GM21515 (cell line): ENCODE measurements around the gene CADM1.

Source experiments
- ATAC-seq: cut with Tn5 transposase; IDR thresholded peaks from one replicate; pipeline ENCODE4 v1.9.1; 2021; ENCODE audit not compliant: unreplicated experiment

Gene CADM1

DNA sequence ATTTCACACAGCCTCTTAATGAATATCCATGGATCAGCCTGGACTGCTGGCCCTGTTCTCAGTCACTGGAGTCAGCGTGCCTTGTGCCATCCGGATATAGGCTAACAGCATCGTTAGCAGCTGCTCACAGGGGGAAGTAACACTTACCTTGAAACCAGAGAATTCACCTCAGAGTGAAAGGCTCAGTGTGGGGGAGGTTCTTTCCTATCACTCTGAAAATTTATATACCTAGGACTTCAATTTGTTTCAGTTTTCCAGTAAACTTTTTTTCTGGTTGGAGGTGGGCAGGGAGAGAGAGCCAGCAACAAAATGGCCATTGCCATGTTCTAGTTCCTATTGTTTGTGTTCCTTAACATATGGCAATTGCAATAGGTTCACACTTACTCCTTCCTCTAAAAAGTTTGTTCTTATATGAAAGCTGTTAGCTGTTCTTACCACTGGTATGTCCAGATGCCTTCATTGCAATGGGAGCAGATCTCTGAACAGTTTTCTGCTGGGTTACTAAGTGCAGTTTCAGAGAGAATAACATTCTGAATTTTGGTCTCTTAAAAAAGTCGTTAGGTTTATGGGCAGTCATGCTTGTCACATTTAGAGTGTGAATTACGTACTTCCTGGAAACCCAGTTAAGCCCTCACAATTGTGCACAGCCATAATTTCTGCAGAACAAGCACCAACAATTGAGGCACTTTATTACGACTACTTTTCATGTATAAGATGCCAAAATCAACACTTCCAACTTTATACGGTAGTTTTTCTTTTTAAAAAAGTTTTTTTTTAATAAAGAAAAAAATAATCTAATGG, 247.6 kb downstream of the CADM1 start:
- ATAC-seq, result peak; percentile 95

DNA sequence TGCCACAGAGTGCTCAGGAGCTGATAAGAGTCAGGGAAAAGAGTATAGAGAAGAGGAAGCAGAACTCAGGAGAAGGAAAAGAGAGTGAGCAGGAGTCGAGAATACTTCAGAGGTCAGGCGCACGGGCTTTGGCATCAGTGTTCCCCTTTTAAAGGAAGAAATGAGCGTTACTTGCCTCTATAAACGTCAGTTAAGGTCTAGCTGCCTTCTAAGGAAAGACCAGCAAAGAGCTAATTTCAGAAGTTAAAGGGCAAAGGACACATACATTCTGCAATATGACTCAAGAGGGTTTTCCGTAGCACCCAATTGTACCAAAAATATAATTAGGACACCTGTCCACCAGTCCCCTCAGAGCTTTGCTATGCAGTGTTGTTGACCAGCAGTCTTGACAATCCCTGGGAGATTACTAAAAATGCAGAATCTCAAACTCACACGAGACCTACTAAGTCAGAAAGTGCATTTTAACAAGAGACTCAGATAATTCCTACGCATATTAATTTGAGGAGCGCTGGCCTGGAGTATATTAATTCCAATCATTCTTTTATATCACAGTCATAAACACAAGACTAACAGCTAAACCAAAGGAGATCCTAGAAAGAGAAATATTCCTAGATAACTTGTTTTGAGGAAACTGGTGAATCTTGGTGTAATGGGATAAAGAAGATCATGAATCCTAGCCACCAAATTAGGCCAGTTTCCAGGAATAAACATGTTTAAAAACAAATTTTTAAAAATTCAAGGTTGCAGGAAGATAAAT, 249.0 kb downstream of the CADM1 start:
- no peak for ATAC-seq

DNA sequence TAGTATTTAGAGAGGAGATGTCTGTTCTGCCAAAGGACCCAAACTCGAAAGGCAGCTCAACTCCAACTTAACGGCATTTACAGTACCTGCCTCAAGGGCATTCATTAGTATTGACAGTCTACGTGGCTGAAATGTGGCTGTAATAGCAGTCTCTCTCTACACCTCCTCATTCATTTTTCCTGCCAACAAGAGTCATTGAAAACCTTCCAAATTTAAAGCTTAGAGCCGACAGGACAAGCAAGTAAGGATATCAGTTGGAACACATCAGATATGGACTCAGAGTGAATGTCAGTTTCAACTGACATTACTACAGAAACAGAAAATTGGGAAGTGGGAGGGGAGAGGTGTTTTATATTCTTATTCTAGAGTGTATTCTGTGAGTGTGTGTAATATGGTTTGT, 253.1 kb downstream of the CADM1 start:
- no peak for ATAC-seq

DNA sequence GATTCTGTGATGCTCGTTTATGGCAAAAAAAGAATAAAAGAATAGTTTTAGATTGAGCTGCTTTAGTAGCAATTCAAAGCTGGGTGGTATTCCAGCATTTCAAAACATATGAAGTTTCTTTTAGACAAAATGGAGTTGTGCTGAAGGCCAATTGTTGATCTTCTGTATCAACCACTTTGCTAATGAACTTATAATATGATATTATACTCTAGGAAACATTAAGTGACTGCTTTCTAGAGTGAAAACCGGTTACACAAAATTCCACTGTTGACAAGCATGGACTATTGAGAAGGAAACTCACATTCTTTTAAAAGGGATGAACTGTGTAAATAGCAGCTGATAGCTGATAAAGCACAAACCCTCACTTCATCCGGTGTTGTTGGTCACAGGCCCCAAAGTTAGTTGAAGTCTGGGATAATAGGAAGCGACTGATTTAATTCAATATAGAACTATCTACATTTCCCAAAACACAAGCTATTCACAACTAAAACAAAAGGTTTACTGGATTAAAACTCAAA, 255.1 kb downstream of the CADM1 start:
- ATAC-seq, result no peak

DNA sequence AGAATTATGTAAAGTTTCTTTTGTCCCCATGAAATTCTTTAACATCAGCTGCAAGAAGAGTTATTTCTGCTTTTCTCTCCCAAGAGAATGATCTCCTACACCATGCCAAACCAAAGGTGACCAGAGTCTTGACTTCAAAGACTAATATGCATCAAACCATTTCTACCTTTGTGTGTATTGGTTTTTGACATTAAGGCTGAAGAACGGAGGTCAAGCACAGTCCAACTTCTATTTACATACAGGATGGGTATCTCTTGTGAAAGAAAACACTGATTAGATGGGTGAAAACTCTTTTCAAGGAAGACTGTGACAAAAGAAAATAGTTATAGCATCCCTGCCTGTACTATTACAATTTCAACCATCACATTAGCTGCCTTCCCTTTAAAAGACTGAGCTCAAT, 256.3 kb downstream of the CADM1 start:
- no peak for ATAC-seq

DNA sequence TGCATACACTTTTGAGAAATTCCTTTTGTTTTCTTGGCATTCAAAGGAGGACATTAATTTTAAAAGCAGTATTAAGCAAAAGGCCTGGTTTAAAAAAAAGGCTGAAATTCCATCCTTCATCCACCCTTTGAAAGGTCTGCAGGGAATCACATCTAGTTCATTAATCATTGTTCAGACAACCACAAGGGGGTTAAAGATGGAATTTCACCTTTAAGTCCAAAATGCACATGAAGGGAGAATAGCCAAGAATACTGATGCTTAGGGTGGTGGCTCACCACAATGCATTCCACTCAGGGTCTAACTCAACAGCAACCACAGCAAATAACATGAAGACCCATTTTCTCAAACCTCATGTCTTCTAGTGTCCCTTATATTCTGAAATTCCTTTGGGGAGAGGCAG, 256.9 kb downstream of the CADM1 start:
- no peak for ATAC-seq

DNA sequence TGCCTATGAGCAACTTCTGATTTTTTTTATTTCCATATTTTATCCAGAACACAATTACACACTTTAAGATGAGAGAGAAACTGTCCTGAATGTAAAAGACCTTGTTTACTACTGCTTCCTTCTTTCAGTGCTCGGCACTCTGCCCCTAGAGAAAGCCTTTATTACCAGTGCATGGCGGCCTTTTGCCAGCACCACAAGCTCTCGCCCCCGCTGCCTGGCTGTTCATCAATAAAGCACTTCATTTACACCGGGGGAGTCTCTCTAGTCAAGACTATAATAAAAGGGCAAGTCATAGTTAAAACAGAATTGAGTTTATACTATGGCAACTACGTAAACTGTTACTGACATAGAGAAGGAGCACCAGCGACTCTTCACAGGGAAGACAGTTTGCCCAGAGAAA, 259.5 kb downstream of the CADM1 start:
- no peak for ATAC-seq

DNA sequence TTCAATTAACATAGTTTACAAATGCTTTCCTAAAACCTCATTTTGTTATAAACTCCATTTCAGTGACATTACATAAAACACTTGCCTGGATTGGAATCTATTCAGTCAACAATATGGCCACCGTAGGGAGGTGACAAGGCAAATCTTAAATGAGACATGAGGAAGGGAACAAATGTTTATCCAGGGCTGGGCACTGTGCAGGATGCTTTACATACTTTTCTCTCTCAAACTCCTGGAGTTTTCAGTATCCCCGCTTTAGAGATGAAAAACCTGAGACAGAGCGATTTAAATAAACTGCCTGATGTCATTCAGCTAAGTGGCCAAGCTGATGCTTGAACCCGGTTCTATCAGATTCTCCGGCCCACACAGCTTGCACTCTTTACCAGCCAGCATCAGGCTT, 259.9 kb downstream of the CADM1 start:
- no peak for ATAC-seq

DNA sequence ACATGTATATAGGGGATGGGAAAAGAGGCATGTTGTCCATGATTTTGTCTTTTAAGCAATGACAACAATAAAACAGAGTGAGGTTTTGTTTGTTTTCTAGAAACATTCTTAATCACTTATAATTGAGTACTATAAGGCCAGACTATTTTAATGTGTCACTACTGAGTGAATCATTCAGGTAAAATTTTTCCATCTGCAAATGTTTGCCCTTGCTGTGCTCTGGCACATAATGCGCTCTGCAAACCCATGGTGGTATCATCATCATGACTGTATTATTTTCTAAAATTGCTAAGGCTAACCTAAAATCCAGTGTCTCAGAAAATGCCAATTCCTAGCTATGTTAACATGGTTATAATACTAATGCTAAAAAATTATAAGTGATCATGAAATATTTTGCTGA, 261.2 kb downstream of the CADM1 start:
- ATAC-seq, result no peak

DNA sequence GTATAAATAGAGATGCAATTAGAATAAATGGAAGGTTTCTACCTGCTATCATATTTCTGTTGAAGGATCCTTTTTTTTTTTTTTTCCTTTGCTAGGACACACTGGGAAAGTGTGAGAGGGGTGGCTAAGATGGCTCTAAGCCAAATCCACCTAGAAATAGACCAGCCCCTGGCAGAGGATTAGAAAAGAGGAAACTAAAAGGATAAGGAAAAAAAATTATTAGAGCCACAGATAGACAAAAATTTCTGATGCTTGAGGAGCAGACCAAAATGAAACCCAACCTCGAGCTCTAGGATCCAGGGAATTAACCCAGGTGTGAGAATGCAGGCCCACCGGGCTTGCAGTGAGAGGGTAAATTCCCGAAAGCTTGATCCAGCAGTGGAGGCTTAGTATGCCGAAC, 262.3 kb downstream of the CADM1 start:
- ATAC-seq, result no peak

DNA sequence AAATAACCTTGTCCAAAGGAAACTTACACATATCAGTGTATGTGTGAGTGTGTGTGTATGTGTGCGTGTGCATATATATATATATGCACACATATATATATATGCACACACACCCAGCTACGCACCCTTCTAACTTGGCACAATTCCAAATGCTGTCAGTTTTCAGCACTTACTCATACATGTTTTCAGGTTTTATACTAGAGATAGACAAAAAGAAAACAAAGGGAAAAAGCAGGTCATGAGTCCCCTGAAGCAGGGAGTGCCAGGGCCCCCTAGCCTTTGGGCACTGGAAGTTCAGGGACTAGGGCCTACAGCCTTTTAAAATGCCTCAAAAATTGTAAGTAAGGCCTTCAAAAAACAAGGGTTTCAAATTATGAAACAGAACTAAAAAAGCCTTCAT, 265.4 kb downstream of the CADM1 start:
- ATAC-seq, result no peak

DNA sequence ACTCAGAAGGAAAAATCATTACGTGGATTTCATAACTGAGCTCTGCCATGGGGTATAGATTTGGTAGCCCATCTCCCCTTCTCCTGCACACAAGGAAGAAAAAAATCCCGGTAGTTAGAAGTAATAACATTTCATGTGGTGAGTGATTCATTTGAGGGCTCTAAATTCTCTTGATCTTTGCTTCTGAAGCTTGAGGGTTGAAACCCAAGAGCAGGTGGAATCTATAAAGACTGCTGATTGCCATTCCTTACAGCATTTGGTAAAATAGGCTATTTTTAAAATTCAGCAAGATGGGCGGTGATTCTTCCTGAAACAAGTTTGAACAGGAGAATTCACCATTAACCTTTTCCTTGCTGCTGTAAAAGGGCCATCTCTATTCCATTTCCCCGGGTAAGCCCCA, 266.1 kb downstream of the CADM1 start:
- no peak for ATAC-seq

DNA sequence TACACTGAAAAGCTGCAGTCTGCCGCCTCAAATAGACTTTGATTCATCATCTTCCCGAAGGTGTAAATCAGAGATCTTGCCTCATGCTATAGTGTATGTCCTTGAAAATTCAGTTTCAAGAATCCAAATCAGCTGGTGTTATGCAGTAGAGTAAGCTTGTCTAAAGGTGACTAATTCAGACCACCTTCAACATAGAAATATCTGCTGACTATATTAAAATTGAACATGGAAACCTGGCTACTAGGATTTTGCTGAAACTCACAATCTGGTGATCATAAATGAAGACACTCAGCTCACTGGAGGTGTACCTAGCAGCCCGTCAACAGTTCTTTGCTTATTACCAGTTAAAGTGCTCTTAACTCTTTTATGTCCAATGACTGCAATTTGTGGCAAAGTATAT, 266.6 kb downstream of the CADM1 start:
- ATAC-seq, result no peak

DNA sequence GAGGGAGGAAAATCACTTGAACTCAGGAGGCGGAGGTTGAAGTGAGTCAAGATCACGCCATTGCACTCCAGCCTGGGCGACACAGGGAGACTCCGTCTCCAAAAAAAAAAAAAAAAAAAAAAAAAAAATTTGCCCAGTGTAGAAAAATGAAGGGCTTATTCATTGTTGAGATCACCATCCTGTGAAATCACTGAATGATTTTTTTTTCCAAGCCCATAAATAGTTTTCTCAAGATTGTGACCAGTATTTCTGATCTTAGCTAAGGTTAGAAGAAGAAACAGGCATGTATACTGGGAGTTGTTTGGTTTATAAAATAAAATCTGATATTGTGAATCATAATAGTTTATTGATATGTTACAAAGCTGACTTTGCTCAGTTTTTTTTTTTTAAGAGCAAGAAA, 269.4 kb downstream of the CADM1 start:
- ATAC-seq, result no peak

DNA sequence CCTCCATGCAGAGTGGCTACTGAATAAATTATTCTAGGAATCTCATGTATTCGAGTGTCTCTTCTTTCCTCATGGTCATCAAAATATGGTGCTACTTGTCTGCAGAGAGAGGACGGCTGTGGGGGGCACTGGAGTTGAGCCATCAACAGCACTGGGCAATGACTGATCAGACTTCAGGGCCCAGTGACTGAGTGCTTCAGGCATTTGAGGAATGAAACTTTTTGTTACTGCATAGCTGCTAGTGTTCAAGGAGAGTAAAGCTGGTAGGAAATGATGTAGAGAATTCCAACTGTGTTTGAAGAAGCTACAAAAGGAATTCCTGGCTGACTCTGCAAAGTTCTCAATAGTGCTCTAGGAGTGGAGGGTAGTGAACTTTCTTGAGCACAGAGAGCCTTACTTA, 277.7 kb downstream of the CADM1 start:
- ATAC-seq, result no peak

DNA sequence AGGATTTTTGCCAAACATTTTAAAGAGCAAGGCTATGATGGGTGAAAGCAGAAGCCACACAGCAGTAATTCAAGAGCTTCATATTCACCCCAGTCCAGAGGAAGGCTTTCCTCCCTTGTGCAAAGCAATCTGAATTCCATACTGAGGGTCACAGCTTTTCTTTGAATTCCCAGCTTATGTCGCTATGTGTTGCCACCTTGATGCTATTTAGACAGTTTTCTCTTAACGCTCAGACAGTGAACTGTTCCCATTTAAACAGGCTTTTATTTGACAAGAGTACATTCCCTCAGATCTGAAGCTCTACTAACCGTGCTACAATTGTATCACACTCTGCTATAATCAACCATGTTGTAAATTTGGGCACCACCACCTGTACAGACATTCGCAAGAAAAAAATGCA, 279.7 kb downstream of the CADM1 start:
- ATAC-seq, result no peak

DNA sequence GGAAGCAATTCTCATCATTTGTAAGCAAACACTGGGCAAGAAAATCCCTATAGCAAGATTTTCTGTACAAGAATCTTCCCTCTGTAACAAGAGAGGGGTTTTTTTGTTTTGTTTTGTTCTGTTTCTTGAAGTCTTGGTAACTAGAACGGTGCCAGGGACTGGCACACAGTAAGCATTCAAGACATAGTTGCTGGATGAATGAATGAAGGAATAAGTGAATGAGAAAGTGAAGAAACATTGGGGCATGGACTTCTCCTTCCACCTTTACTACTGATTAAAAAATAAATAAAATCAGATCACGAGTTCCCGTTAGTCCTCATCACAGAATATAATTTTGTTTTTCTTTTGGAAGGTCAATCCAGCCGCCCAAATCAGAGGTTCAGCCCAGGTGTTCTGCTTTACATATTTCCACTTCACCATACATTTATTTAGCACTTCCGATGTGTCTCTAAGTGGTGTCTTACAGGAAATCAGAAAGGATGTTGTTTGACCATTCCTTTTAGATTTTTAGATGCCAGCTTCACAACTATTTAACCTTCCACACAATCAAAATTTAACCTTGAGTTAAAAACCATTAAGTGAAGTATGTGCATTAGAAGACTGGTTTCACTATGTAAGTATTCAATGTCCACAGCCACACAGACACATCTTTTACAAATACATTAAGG, 281.2 kb downstream of the CADM1 start:
- peak; percentile 27 for ATAC-seq

DNA sequence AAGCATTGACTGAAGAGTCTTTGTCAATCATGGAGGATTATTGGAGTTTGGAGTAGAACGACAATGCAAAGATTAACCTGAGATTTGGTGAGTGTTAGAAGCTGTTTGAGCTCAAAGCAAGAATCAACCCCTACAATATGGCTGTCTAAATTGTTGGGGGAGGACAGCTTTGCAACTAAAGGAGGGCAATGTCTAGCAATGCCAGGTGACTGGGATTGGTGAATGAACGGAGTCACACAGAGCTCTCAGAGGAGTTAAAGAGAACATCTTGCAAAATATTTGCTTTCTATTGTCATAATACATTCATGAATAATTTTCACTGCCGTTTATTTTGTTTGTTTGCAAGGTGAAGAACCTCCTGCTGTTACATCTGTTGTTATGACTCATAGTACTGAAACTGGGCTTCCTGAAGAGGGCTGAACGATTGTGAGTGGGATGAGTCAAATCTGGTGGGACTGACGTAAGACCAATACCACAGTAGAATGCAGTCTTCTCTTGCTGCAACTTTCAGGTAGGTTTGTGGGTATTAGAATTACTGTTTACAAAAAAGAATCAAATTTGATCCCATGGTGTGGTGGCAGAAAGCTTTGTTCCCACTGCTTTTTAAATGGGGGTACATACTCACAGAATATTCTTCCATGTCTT, 281.9 kb downstream of the CADM1 start:
- ATAC-seq, result peak; percentile 96

DNA sequence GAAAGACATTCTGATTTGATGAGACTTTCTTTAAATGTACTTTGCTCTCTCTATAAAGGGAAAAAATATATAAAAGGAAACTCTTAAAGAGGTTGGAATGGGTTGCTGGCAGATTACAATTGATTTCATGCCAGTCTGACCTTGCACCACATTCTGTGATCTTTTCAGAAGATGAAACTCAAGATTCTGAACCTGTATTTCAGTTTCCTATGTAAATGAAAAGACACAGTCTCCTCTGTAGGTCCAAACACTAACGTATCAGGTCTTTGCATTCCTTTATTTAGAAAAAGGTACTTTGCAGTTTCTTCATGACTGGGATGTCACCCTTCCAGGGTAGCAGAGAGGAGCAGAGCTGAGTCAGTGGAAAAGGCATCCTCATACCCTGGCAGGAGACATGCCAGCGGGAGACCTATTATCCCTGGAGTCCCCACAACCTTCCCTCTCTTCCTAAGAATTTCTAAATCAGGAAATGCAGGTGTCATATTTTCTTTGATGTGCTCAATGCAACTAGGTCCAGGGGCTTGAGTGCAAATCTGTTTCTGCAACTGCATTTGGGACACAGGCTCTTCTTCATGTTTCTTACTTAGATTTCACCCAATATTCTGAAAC, 282.6 kb downstream of the CADM1 start:
- peak; percentile 36 for ATAC-seq

DNA sequence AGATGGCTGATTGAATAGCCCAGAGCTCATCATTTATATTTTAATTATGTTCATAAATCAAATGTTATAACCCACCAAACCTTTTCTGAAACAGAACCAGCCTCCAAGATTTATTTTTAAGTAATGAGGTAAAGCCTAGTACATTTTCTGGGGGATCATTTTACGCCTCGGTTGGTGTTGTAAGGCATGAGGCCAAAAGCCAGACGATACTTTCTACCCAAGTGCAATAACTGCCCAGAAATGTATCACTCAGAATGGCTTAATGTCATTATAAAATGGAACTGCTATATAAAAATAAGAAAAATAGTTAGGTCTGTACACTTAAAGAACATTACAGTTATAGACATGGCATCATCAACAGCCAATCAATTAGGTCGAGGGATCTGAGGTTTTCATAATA, 283.3 kb downstream of the CADM1 start:
- ATAC-seq, result no peak

DNA sequence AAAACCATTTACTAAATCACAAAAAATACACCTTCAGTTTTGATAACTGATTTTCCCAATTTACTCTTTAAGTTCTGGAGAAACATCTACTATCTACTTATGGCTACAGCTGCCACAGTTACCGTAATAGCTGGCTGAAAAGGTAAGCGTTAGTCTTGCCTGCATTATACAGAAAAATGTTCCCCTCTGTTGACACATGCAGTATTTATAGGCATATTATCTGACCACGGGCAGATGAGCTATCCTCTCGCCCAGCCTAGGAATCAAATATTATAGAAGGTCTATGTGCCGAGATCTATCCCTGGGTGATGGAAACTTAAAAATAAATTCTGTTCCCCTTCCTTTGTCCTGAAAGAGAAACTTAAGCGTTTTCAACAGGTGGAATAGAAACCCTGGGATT, 283.8 kb downstream of the CADM1 start:
- no peak for ATAC-seq
